HepG2 (cell line): ENCODE measurements around the gene SPG7. TPM values are rescaled to one million over a fixed set of nuclear protein-coding genes. Genes with fewer than 3 reads are reported as not detected.

Experiments used
- ATAC-seq: fragments of 200-7000 bp; cut with Tn5 transposase; 3 replicates; pipeline ENCODE4 v1.9.1; 2020; ENCODE audit warnings: mild to moderate bottlenecking, moderate library complexity
- BruUV-seq: library from RNA; stranded (reverse); fragments of 400-500 nt; replicated peaks from 2 replicates; lab custom pipeline; 2021; lab: Mats Ljungman, UMichigan
- CTCF ChIA-PET: fragments of 300-600 bp; formaldehyde crosslinking; extraction: SDS; loops from one replicate; lab custom pipeline; 2021; ENCODE audit warnings: low total read pairs, inconsistent platforms, low intra/inter-chr PET ratio; lab: Yijun Ruan, JAX
- POLR2A ChIA-PET: fragments of 350-600 bp; sonication (Branson Sonifier 250); formaldehyde crosslinking; loops from one replicate; lab custom pipeline; 2020; ENCODE audit warnings: antibody characterized with exemption, inconsistent platforms; lab: Yijun Ruan, JAX
- DNase-seq: peaks from one replicate; pipeline ENCODE4 v3.0.0-alpha.2; 2015; ENCODE audit warnings: low spot score
- FAIRE-seq: peaks from 3 replicates; lab custom pipeline; 2011; peaks lifted over from hg19 to GRCh38; lab: Jason Lieb, UNC
- H2AFZ ChIP-seq: one replicate; pipeline ENCODE4 v1.6.1; 2011; ENCODE audit warnings: low read length, inconsistent platforms
- H3K27ac ChIP-seq: fragments of 300-600 bp; 3 replicates; pipeline ENCODE4 v1.8.0; 2011; ENCODE audit warnings: mixed run types, mild to moderate bottlenecking, mixed read lengths, low read length, inconsistent platforms; ENCODE audit not compliant: insufficient read depth; ENCODE audit errors: extremely low read length
- H3K27me3 ChIP-seq, 2 experiments: fragments of 200-600 bp in 1 of 2; 2 replicates in 1 of 2; 3 replicates in 1 of 2; pipeline versions ENCODE4 v1.6.0 to v1.8.0; 2011; ENCODE audit warnings: low read length in 2 of 2, mild to moderate bottlenecking in 2 of 2, moderate library complexity in 2 of 2, inconsistent platforms in 1 of 2; ENCODE audit not compliant: insufficient read depth in 2 of 2, control insufficient read depth in 1 of 2
- H3K36me3 ChIP-seq, 2 experiments: fragments of 200-600 bp in 1 of 2; replicated peaks in 1 of 2; 2 replicates in 1 of 2; 3 replicates in 1 of 2; pipeline versions ENCODE4 v1.5.1 to v1.8.0; 2011; ENCODE audit warnings: low read length in 2 of 2, inconsistent platforms in 1 of 2; ENCODE audit not compliant: insufficient read depth in 2 of 2, control insufficient read depth in 1 of 2
- H3K4me1 ChIP-seq: 2 replicates; pipeline ENCODE4 v1.5.1; 2012; ENCODE audit warnings: low read length, inconsistent platforms; ENCODE audit not compliant: insufficient read depth
- H3K4me2 ChIP-seq: 2 replicates; pipeline ENCODE4 v1.6.0; 2011; ENCODE audit warnings: low read depth, low read length, inconsistent platforms
- H3K4me3 ChIP-seq, 3 experiments: fragments of 200-600 bp in 1 of 3; sonication (generic), shearing (Covaris generic) in 1 of 3; replicated peaks in 1 of 3; 2 replicates each; pipeline ENCODE4 v1.5.1; 2011 to 2016; ENCODE audit warnings: low read length in 3 of 3, inconsistent platforms in 2 of 3, low read depth in 2 of 3, mild to moderate bottlenecking in 2 of 3, control low read depth in 1 of 3, mixed read lengths in 1 of 3; ENCODE audit not compliant: insufficient read depth in 1 of 3
- H3K79me2 ChIP-seq: one replicate; pipeline ENCODE4 v1.6.1; 2011; ENCODE audit warnings: low read length, inconsistent platforms; ENCODE audit not compliant: insufficient read depth
- H3K9ac ChIP-seq: 2 replicates; pipeline ENCODE4 v1.6.0; 2011; ENCODE audit warnings: mild to moderate bottlenecking, low read depth, low read length, inconsistent platforms; ENCODE audit not compliant: insufficient read depth
- H3K9me3 ChIP-seq: 2 replicates; pipeline ENCODE4 v1.5.1; 2012; ENCODE audit warnings: mild to moderate bottlenecking, low read length
- H4K20me1 ChIP-seq: 2 replicates; pipeline ENCODE4 v1.6.0; 2011; ENCODE audit warnings: inconsistent platforms, mild to moderate bottlenecking, low read length, moderate library complexity; ENCODE audit not compliant: insufficient read depth
- DNMT3B ChIP-seq: conservative IDR thresholded peaks from 2 replicates; pipeline ENCODE4 v1.6.1; 2016; ENCODE audit warnings: missing biosample characterization, control low read depth
- HCFC1 ChIP-seq: fragments of 150-350 bp; IDR thresholded peaks from 2 replicates; pipeline ENCODE4 v1.6.1; 2014; ENCODE audit warnings: low read depth, low read length
- IRF9 ChIP-seq: sonication (generic); formaldehyde crosslinking; IDR thresholded peaks from 2 replicates; pipeline ENCODE4 v1.8.0; 2022; ENCODE audit warnings: missing genetic modification reagents, mild to moderate bottlenecking, borderline replicate concordance
- KLF13 ChIP-seq: sonication (generic); formaldehyde crosslinking; IDR thresholded peaks from 2 replicates; pipeline ENCODE4 v1.4.0; 2020; ENCODE audit warnings: mild to moderate bottlenecking, missing genetic modification reagents
- REPIN1 ChIP-seq: sonication (generic); formaldehyde crosslinking; IDR thresholded peaks from 2 replicates; pipeline ENCODE4 v1.8.0; 2022; ENCODE audit warnings: missing genetic modification reagents, low read depth, mild to moderate bottlenecking, borderline replicate concordance
- SMAD1 ChIP-seq: sonication (generic); formaldehyde crosslinking; IDR thresholded peaks from 2 replicates; pipeline ENCODE4 v1.4.0; 2020; ENCODE audit warnings: missing genetic modification reagents, low read depth, mild to moderate bottlenecking, borderline replicate concordance
- SOX5 ChIP-seq: IDR thresholded peaks from 2 replicates; pipeline ENCODE4 v1.6.1; 2016; ENCODE audit warnings: borderline replicate concordance
- TEAD3 ChIP-seq: optimal IDR thresholded peaks from 2 replicates; pipeline ENCODE3; 2016; ENCODE audit warnings: borderline replicate concordance
- ZBTB38 ChIP-seq: sonication (generic); formaldehyde crosslinking; IDR thresholded peaks from 2 replicates; pipeline ENCODE4 v1.5.1; 2020; ENCODE audit warnings: mild to moderate bottlenecking, missing genetic modification reagents
- ZBTB4 ChIP-seq: sonication (generic); formaldehyde crosslinking; IDR thresholded peaks from 2 replicates; pipeline ENCODE4 v1.4.0; 2020; ENCODE audit warnings: missing genetic modification reagents, mild to moderate bottlenecking, borderline replicate concordance
- ZFP91 ChIP-seq: sonication (generic); formaldehyde crosslinking; IDR thresholded peaks from 2 replicates; pipeline ENCODE4 v1.9.0; 2022; ENCODE audit warnings: missing genetic modification reagents, mild to moderate bottlenecking, borderline replicate concordance
- ZNF10 ChIP-seq: sonication (generic); formaldehyde crosslinking; IDR thresholded peaks from 2 replicates; pipeline ENCODE4 v1.4.0; 2020; ENCODE audit warnings: mild to moderate bottlenecking, low read depth, missing genetic modification reagents, borderline replicate concordance
- ZNF337 ChIP-seq: sonication (generic); formaldehyde crosslinking; IDR thresholded peaks from 2 replicates; pipeline ENCODE4 v1.5.1; 2020; ENCODE audit warnings: missing genetic modification reagents, low read depth, mild to moderate bottlenecking, borderline replicate concordance
- ZNF350 ChIP-seq: sonication (generic); formaldehyde crosslinking; IDR thresholded peaks from 2 replicates; pipeline ENCODE4 v1.4.0; 2020; ENCODE audit warnings: mild to moderate bottlenecking, low read depth, missing genetic modification reagents, borderline replicate concordance
- ZNF550 ChIP-seq: sonication (generic); formaldehyde crosslinking; IDR thresholded peaks from 2 replicates; pipeline ENCODE4 v1.4.0; 2020; ENCODE audit warnings: mild to moderate bottlenecking, missing genetic modification reagents, borderline replicate concordance
- ZNF672 ChIP-seq: sonication (generic); formaldehyde crosslinking; IDR thresholded peaks from 2 replicates; pipeline ENCODE4 v1.8.1; 2022; ENCODE audit warnings: missing genetic modification reagents
- WGBS: methylation state at CpG from one replicate; pipeline ENCODE4 v1.1.6; 2017; ENCODE audit warnings: low lambda C conversion rate; 5-methylcytosine and 5-hydroxymethylcytosine counted together
- in situ Hi-C: cut with HindIII; loops from 2 replicates; pipeline ENCODE4 v1.10.0; 2017; ENCODE audit warnings: low pct_unique_long_range_greater_than_20kb; ENCODE audit not compliant: extremely low pct_ligation_motif_present
- intact Hi-C: fragments of 100-400 bp; cut with micrococcal nuclease; formaldehyde crosslinking; loops from one replicate; pipeline ENCODE4 v1.10.0; 2022; ENCODE audit not compliant: unreplicated experiment
- polyA plus RNA-seq, 8 experiments: library from polyadenylated mRNA; depleted of rRNA in 3 of 8; stranded (reverse) in 7 of 8; unstranded in 1 of 8; fragments of >200 nt; fragmentation: Illumina TruSeq in 4 of 8; extraction: Trizol in 4 of 8; gene quantifications; 2 replicates each; pipeline versions ENCODE4 v1.2.1 to v1.2.3, GENCODE V29; 2011 to 2016; ENCODE audit warnings: low read depth in 4 of 8, missing spikeins in 1 of 8, mixed read lengths in 1 of 8; ENCODE audit not compliant: insufficient read depth in 1 of 8
- total RNA-seq, 5 experiments: library from RNA; depleted of rRNA; stranded (reverse); fragments of >200 nt; fragmentation: Illumina TruSeq; extraction: Trizol; gene quantifications; 2 replicates each; pipeline ENCODE4 v1.2.3, GENCODE V29; 2016; ENCODE audit warnings: low read depth in 1 of 5

SPG7 gene
- total and polyA plus RNA-seq, 2 of the 13 experiments (the other 11 are each of a cell fraction or from before 2014, with no cell fraction given): 66.0 to 136 TPM

GRCh38 chr16:89572073-89572484 is 63.9 kb downstream of the SPG7 start:
- no peaks in the 10 kb centered on the region for H3K9me3 ChIP-seq
- H3K9ac ChIP-seq: peak overlapping the region; percentile 42
- peak overlapping the region in 1 of 3 experiments; percentile 56; a peak in 1 of 6 replicates for H3K4me3 ChIP-seq
- BruUV-seq: no TSS peak
- DNase-seq: no peak
- H2AFZ ChIP-seq: no peak overlapping the region
- POLR2A ChIA-PET: interaction anchor here (0.8 to 1.7 kb wide), 7 partner anchors 8 to 351 kb away, joined by 3 to 16 read pairs (median 4); partner anchors contain the start of gene SPG7
- in situ Hi-C loops (no loop called here), intact Hi-C loops (no loop called here)
- CTCF ChIA-PET: no interaction called here
- WGBS: 73% methylated on average over 14 of the region's 14 CpGs
- H3K36me3 ChIP-seq: no peaks in the 10 kb centered on the region
- ATAC-seq: no peak
- peak overlapping the region; percentile 66 for H3K27ac ChIP-seq
- H3K4me1 ChIP-seq: peaks cover 39% of the 10 kb centered on the region
- H4K20me1 ChIP-seq: no peaks in the 10 kb centered on the region
- peaks cover 4 to 21% of the 10 kb centered on the region in 2 experiments; a peak in 3 of 5 replicates for H3K27me3 ChIP-seq
- no peaks in the 10 kb centered on the region for H3K79me2 ChIP-seq
- no peak for FAIRE-seq
- peak overlapping the region; percentile 71 for H3K4me2 ChIP-seq
- TF ChIP-seq IRF9 (CRISPR knock-in tag): 0 out of 2 replicates have a peak, but pooled peaks have one; percentile 3
- 0 out of 2 replicates have a peak, but pooled peaks have one; percentile 69 for TF ChIP-seq ZNF550 (CRISPR knock-in tag)
- TF ChIP-seq KLF13 (CRISPR knock-in tag): peak; percentile 52; the same call in 1 of the 2 replicates
- peak; percentile 85 for TF ChIP-seq ZBTB4
- no peak for TF ChIP-seq DNMT3B (CRISPR knock-in tag)
- 0 out of 2 replicates have a peak, but pooled peaks have one; percentile 68 for TF ChIP-seq ZNF10
- 0 out of 2 replicates have a peak, but pooled peaks have one; percentile 1 for TF ChIP-seq HCFC1
- TF ChIP-seq ZFP91 (CRISPR knock-in tag): 0 out of 2 replicates have a peak, but pooled peaks have one; percentile 9
- TF ChIP-seq ZBTB38: peak; percentile 70; the same call in 1 of the 2 replicates
- 0 out of 2 replicates have a peak, but pooled peaks have one; percentile 0 for TF ChIP-seq ZNF350 (CRISPR knock-in tag)
- 0 out of 2 replicates have a peak, but pooled peaks have one; percentile 47 for TF ChIP-seq SMAD1
- peak; percentile 10 for TF ChIP-seq TEAD3 (CRISPR knock-in tag)
- no peak for TF ChIP-seq ZNF672 (CRISPR knock-in tag)
- 0 out of 2 replicates have a peak, but pooled peaks have one; percentile 55 for TF ChIP-seq ZNF337 (CRISPR knock-in tag)
- no peak for TF ChIP-seq REPIN1 (CRISPR knock-in tag)
- TF ChIP-seq SOX5 (CRISPR knock-in tag): no peak; the same call in 1 of the 2 replicates
